Astrocyte (in vitro differentiated cells and primary cell): ENCODE data around the gene PTPRQ.

ENCODE experiments used
- CTCF ChIP-seq: IDR thresholded peaks from 2 replicates; pipeline ENCODE4 v1.5.1; 2011; ENCODE audit warnings: low read depth, mild to moderate bottlenecking, inconsistent platforms, low read length, moderate library complexity; ENCODE audit not compliant: insufficient read depth
- EZH2 ChIP-seq: IDR thresholded peaks from 2 replicates; pipeline ENCODE4 v1.6.1; 2012; ENCODE audit warnings: mild to moderate bottlenecking, low read length, inconsistent platforms; ENCODE audit not compliant: insufficient read depth

DNA sequence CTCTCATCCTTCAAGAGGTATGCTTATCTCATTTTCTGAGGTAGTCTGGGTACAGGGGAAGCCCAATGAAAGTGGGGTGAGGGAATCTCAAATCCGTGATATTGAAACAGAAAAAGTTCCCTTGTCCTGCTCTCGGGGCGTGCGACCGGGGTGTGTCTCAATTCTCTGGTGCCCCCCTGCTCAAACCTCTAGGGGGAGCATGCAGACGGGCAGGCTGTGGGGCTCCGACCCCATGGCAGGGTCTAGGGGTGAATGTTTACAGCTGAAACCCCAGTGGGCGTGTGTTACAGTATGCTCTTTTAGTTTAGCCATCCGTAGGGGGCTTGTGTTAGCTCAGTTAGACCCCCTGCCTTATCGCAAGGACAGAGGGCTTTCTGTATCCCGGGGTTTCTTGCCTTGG is 68.7 kb downstream of the PTPRQ start:
- TF ChIP-seq CTCF (no peak), EZH2 (no peak)
